Uterus (tissue), 2 donors: ENCODE data around the gene IGF1R.

Experiments
- POLR2A ChIP-seq, 2 donors: fragments of 450-650 bp; IDR thresholded peaks; one replicate each; pipeline ENCODE4 v1.6.1; 2016; ENCODE audit warnings: antibody characterized with exemption in 2 of 2, mild to moderate bottlenecking in 1 of 2, moderate library complexity in 1 of 2
- TF ChIP-seq, protein P1 (sequence below), 4 experiments: fragments of 200-600 bp in 2 of 4; fragments of 450-650 bp in 2 of 4; sonication (generic) in 2 of 4; IDR thresholded peaks; one replicate each; pipeline ENCODE4 v1.5.1; 2016 to 2019; ENCODE audit warnings: antibody characterized with exemption in 4 of 4, mild to moderate bottlenecking in 2 of 4, moderate library complexity in 1 of 4

DNA sequence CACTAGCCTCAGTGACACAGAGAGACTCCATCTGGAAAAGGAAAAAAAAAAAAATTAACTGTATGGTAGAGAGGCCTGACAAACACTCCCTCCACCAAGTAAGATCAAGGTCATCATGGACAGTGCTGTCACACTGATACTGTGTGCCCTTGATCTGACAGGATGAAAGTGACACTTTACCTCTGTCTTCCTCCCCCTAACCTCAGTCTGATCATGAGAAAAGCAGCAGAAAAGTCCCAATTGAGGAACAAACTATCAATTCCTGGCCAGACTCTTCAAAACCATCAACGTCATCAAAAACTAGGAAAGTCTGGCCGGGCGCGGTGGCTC is 332.5 kb downstream of the IGF1R start:
- TF ChIP-seq, protein P1, sequence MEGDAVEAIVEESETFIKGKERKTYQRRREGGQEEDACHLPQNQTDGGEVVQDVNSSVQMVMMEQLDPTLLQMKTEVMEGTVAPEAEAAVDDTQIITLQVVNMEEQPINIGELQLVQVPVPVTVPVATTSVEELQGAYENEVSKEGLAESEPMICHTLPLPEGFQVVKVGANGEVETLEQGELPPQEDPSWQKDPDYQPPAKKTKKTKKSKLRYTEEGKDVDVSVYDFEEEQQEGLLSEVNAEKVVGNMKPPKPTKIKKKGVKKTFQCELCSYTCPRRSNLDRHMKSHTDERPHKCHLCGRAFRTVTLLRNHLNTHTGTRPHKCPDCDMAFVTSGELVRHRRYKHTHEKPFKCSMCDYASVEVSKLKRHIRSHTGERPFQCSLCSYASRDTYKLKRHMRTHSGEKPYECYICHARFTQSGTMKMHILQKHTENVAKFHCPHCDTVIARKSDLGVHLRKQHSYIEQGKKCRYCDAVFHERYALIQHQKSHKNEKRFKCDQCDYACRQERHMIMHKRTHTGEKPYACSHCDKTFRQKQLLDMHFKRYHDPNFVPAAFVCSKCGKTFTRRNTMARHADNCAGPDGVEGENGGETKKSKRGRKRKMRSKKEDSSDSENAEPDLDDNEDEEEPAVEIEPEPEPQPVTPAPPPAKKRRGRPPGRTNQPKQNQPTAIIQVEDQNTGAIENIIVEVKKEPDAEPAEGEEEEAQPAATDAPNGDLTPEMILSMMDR (IDR thresholded peaks at IDR 0.05), result no peak
- no peak for TF ChIP-seq POLR2A (IDR thresholded peaks at IDR 0.05)
